ENCODE results near the gene GLIS1. TPM values are rescaled to one million over a fixed set of nuclear protein-coding genes. Genes with fewer than 3 reads are reported as not detected.

GLIS1 gene
- total RNA-seq, 1 donor from 2014 or later, result 0.07 TPM

GRCh38 chr1:53663529-53664300 is 75.2 kb downstream of the GLIS1 start:
- no peaks in the 10 kb centered on the region for H3K36me3 Mint-ChIP-seq (ENCODE audit: low read depth, unreplicated experiment)
- Histone ChIP-seq H3K36me3 (ENCODE audit: insufficient read depth, low read length) (no peaks in the 10 kb centered on the region), H3K9me3 (ENCODE audit: insufficient read depth, low read depth, low read length) (no peaks in the 10 kb centered on the region), H3K27me3 (ENCODE audit: insufficient read depth, low read length) (no peaks in the 10 kb centered on the region), H2AFZ (ENCODE audit: low read depth, low read length) (no peak overlapping the region), H3K79me2 (ENCODE audit: insufficient read depth, low read length) (peaks cover 80% of the 10 kb centered on the region), H3K9ac (ENCODE audit: low read length) (no peak overlapping the region), H4K20me1 (ENCODE audit: insufficient read depth, low read length) (peaks cover 100% of the 10 kb centered on the region), H3K4me2 (ENCODE audit: low read length) (no peak overlapping the region), H3K4me1 (ENCODE audit: insufficient read depth, low read length) (no peaks in the 10 kb centered on the region), H3K27ac (ENCODE audit: low read depth, low read length) (no peak overlapping the region), H3K4me3 (ENCODE audit: insufficient read depth, low read depth, low read length) (no peak overlapping the region)
- FAIRE-seq (no peak), DNase-seq (ENCODE audit: low read depth) (no peak)
- peaks cover 81% of the 10 kb centered on the region for H3K27me3 Mint-ChIP-seq (ENCODE audit: low read depth, unreplicated experiment)
- TF ChIP-seq CTCF (IDR thresholded peaks at IDR 0.05; ENCODE audit: insufficient read depth, low read depth, low read length) (no peak), EZH2 (IDR thresholded peaks at IDR 0.05; ENCODE audit: insufficient read depth, low read length) (no peak)
- H3K4me1 Mint-ChIP-seq (ENCODE audit: low read depth, unreplicated experiment), result no peaks in the 10 kb centered on the region
- H3K4me3 Mint-ChIP-seq (ENCODE audit: unreplicated experiment), result no peak overlapping the region
- no peak overlapping the region for H3K27ac Mint-ChIP-seq (ENCODE audit: unreplicated experiment)
- peaks cover 5% of the 10 kb centered on the region for H3K9me3 Mint-ChIP-seq (ENCODE audit: unreplicated experiment)

- Histone ChIP-seq H3K36me3 (ENCODE audit: insufficient read depth, low read length) (no peaks in the 10 kb centered on the region), H3K27ac (ENCODE audit: low read depth, low read length) (no peak overlapping the region), H3K4me3 (ENCODE audit: insufficient read depth, low read depth, low read length) (no peak overlapping the region), H3K4me2 (ENCODE audit: low read length) (no peak overlapping the region), H3K9me3 (ENCODE audit: insufficient read depth, low read depth, low read length) (no peaks in the 10 kb centered on the region), H4K20me1 (ENCODE audit: insufficient read depth, low read length) (peaks cover 100% of the 10 kb centered on the region), H3K9ac (ENCODE audit: low read length) (no peak overlapping the region), H3K27me3 (ENCODE audit: insufficient read depth, low read length) (no peaks in the 10 kb centered on the region), H3K4me1 (ENCODE audit: insufficient read depth, low read length) (no peaks in the 10 kb centered on the region), H2AFZ (ENCODE audit: low read depth, low read length) (no peak overlapping the region), H3K79me2 (ENCODE audit: insufficient read depth, low read length) (peaks cover 82% of the 10 kb centered on the region)
- Mint-ChIP-seq H3K36me3 (ENCODE audit: low read depth, unreplicated experiment) (no peaks in the 10 kb centered on the region), H3K4me3 (ENCODE audit: unreplicated experiment) (no peak overlapping the region), H3K27me3 (ENCODE audit: low read depth, unreplicated experiment) (peaks cover 81% of the 10 kb centered on the region), H3K4me1 (ENCODE audit: low read depth, unreplicated experiment) (no peaks in the 10 kb centered on the region), H3K9me3 (ENCODE audit: unreplicated experiment) (peaks cover 5% of the 10 kb centered on the region), H3K27ac (ENCODE audit: unreplicated experiment) (no peak overlapping the region)
- no peak for FAIRE-seq
- no peak for DNase-seq (ENCODE audit: low read depth)
- no peak for TF ChIP-seq CTCF (IDR thresholded peaks at IDR 0.05; ENCODE audit: insufficient read depth, low read depth, low read length)
- no peak for TF ChIP-seq EZH2 (IDR thresholded peaks at IDR 0.05; ENCODE audit: insufficient read depth, low read length)
Observed at GRCh38 chr1:53662951-53663350, 76.0 kb downstream of the GLIS1 start.

GRCh38 chr1:53662169-53662568 is 76.8 kb downstream of the GLIS1 start:
- Mint-ChIP-seq H3K27me3 (ENCODE audit: low read depth, unreplicated experiment) (peaks cover 81% of the 10 kb centered on the region), H3K4me1 (ENCODE audit: low read depth, unreplicated experiment) (no peaks in the 10 kb centered on the region), H3K27ac (ENCODE audit: unreplicated experiment) (no peak overlapping the region), H3K4me3 (ENCODE audit: unreplicated experiment) (no peak overlapping the region), H3K9me3 (ENCODE audit: unreplicated experiment) (peaks cover 5% of the 10 kb centered on the region), H3K36me3 (ENCODE audit: low read depth, unreplicated experiment) (no peaks in the 10 kb centered on the region)
- Histone ChIP-seq H3K27me3 (ENCODE audit: insufficient read depth, low read length) (no peaks in the 10 kb centered on the region), H3K9ac (ENCODE audit: low read length) (no peak overlapping the region), H3K9me3 (ENCODE audit: insufficient read depth, low read depth, low read length) (no peaks in the 10 kb centered on the region), H3K4me1 (ENCODE audit: insufficient read depth, low read length) (peaks cover 2% of the 10 kb centered on the region), H4K20me1 (ENCODE audit: insufficient read depth, low read length) (peaks cover 100% of the 10 kb centered on the region), H2AFZ (ENCODE audit: low read depth, low read length) (no peak overlapping the region), H3K79me2 (ENCODE audit: insufficient read depth, low read length) (peaks cover 82% of the 10 kb centered on the region), H3K4me2 (ENCODE audit: low read length) (no peak overlapping the region), H3K27ac (ENCODE audit: low read depth, low read length) (no peak overlapping the region), H3K4me3 (ENCODE audit: insufficient read depth, low read depth, low read length) (no peak overlapping the region), H3K36me3 (ENCODE audit: insufficient read depth, low read length) (no peaks in the 10 kb centered on the region)
- no peak for DNase-seq (ENCODE audit: low read depth)
- no peak for TF ChIP-seq CTCF (IDR thresholded peaks at IDR 0.05; ENCODE audit: insufficient read depth, low read depth, low read length)
- no peak for TF ChIP-seq EZH2 (IDR thresholded peaks at IDR 0.05; ENCODE audit: insufficient read depth, low read length)
- no peak for FAIRE-seq
